ENCODE results near the gene PPP1R9A. TPM values are rescaled to one million over a fixed set of nuclear protein-coding genes. Genes with fewer than 3 reads are reported as not detected.

The PPP1R9A gene
- total and polyA plus RNA-seq, 5 experiments from 2014 or later = 0.14 to 0.75 (median 0.18) TPM; not detected in 2

DNA sequence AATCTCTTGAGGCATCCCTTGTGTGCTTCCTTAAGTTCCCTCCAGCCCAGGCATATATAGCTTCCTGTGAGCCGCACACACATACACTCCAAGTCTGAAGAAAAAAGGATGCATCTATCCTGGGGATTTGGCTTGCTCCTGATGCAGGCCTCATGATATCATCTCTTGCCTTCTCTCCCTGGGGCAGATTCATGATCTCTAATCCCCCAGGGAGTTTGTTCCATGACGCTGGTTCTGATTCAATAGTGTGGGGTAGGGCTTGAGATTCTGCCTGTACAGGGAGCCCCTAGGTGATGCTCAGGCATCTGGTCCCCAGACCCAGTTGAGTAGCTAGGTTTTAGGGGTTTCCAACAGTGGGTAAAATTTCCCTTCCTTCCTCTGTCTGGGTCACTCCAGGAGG, 415.5 kb downstream of the PPP1R9A start:
- DNase-seq (no peak), ATAC-seq (no peak)
- peaks cover 0 to 5% (median 2%) of the 10 kb centered on the region in 3 donors for H3K36me3 Mint-ChIP-seq
- no peak overlapping the region for H3K4me3 Mint-ChIP-seq
- POLR2A ChIA-PET = no interaction called here
- peaks cover 4 to 17% (median 11%) of the 10 kb centered on the region in 5 donors for H3K27me3 Mint-ChIP-seq
- H3K27ac Mint-ChIP-seq = no peak overlapping the region
- peaks cover 0 to 5% (median 3%) of the 10 kb centered on the region in 4 donors for H3K4me1 Mint-ChIP-seq
- peaks cover 0 to 6% (median 0%) of the 10 kb centered on the region in 9 donors for H3K9me3 Mint-ChIP-seq

DNA sequence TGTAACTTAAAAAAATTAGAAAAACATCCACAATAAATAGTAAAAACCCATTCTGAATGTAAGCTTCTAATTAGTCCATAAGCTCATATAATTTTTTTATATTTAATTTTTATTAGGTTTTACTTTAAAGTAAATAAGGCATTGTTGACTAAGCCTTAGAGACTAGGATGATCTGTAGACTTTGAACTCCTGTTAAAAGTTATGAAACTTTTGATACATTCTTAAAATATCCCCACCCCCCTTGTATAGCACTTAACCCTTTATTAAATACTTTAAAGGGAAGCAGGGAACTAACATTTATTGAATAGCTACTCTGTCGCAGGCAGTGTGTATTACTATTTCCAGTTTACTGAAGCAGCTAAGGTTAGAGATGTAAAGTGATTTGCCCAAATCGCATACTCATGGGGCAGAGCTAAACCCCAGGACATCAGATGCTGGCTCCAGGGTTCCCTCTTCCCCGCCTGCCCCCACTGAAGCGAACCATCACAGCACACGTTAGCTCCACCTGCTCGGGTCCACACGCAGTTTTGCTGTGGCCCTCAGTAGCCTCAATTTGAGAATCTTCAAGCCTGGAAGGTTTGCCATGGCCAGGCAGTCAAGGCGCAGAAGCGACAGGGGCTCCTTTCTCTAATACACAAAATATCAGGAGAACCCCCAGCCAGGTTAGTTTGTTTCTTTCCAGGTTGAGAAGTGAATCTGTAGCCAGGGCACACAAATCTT, 416.2 kb downstream of the PPP1R9A start:
- DNase-seq (no peak), ATAC-seq (no peak)
- Mint-ChIP-seq H3K4me1 (peaks cover 0 to 5% (median 3%) of the 10 kb centered on the region in 4 donors), H3K27me3 (peaks cover 4 to 18% (median 11%) of the 10 kb centered on the region in 5 donors), H3K27ac (no peak overlapping the region), H3K4me3 (no peak overlapping the region), H3K9me3 (peaks cover 0 to 6% (median 0%) of the 10 kb centered on the region in 9 donors), H3K36me3 (peaks cover 0 to 7% (median 2%) of the 10 kb centered on the region in 3 donors)
- POLR2A ChIA-PET = no interaction called here

DNA sequence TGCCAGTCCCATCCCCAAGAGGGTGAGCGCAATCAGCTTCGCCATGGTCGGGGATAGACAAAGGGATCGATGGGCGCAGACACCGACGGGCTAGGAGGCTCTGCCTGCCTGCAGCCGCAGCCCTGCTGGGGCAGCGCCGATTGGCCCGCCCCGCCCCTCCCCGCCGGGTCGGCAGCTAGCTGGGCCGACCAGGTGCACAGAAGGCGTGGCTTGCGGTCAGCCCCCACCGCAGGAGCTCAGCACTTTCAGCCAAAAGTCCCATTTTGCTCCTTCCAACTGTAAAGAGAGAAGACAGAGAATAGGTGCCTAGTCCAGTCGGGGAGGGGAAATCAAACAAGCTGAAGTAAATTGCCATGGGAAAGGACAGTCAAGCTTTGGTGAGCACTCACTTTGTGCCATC, 417.0 kb downstream of the PPP1R9A start, which contains the start of gene PON1:
Gene PON1, minus strand, starts transcription at position 102 of the 400 bp plus-strand sequence. Its CDS starts 57 bp downstream, at position 45.
- Mint-ChIP-seq H3K9me3 (peaks cover 0 to 6% (median 0%) of the 10 kb centered on the region in 9 donors), H3K36me3 (peaks cover 0 to 7% (median 2%) of the 10 kb centered on the region in 3 donors), H3K4me1 (peaks cover 0 to 5% (median 3%) of the 10 kb centered on the region in 4 donors), H3K4me3 (peak within 1 kb of the TSS in 4 of 10 donors; percentile 11 to 50 (median 32)), H3K27me3 (peaks cover 4 to 18% (median 11%) of the 10 kb centered on the region in 5 donors), H3K27ac (no peak within 1 kb of the TSS)
- DNase-seq = peak in 3 of 10 donors; percentile 13 to 38 (median 17)
- POLR2A ChIA-PET = no interaction called here
- ATAC-seq = peak; percentile 59 to 72

DNA sequence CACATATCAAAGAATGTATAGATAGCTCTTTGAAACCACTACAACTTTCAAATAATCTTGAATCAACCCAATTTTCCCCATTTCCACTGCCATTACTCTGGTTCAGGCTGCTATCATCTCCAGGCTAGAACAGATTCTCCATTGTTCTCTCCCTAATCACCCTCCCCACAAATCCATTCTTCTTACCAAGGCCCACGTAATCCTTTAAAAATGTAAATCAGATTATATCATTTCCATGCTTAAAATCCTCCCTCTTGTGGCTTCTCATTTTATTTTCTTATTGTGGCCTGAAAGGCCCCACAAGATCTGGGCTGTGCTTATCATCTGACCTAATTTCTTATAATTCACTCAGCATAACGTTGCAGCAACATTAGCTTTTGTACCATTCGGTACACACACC, 420.0 kb downstream of the PPP1R9A start:
- Mint-ChIP-seq H3K27me3 (peaks cover 4 to 18% (median 11%) of the 10 kb centered on the region in 5 donors), H3K27ac (no peak overlapping the region), H3K4me3 (no peak overlapping the region), H3K9me3 (peaks cover 0 to 6% (median 0%) of the 10 kb centered on the region in 9 donors), H3K36me3 (peaks cover 0 to 7% (median 2%) of the 10 kb centered on the region in 3 donors), H3K4me1 (peaks cover 6 to 19% (median 14%) of the 10 kb centered on the region in 4 donors)
- DNase-seq (no peak), ATAC-seq (no peak)
- POLR2A ChIA-PET = no interaction called here

DNA sequence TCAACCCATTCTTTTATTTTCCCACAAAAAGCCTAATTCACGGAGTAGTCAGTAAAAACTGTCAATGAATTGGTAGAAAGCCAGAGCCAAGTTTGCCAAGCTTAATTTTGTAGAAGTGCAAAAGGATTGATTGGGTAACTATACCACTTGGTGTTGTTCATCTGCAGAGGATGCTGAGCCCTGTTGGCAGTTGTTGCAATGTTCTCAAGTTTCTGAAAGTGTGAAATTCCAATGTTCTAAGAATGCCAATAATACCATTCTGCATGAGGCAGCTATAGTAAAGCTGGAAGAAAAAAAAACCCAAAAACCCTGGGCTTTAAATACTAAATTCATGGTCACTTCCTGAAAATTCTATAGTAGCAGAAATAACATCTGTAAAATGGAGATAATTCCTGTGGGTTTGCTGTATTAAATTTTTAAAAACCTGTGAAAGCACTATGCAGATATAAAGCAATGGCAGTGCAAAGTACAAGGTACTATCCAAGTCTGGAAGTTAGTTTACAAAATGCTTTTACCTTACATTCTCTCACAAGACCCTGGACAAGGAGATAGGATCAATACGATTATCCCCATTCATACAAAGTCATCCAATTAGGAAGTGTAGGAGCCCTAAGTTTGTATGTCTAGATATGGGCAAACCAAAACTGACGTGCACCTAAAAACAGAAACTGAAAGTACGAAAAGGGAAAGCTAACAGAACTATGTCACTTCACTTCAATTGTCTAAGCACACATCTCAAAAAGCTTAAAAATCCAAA, 423.0 kb downstream of the PPP1R9A start:
- peak overlapping the region; percentile 41 to 85 (median 70) for H3K27ac Mint-ChIP-seq
- peak in 3 of 10 donors; percentile 26 to 33 (median 31) for DNase-seq
- peaks cover 1 to 17% (median 5%) of the 10 kb centered on the region in 5 donors for H3K27me3 Mint-ChIP-seq
- H3K4me1 Mint-ChIP-seq = peaks cover 6 to 14% (median 13%) of the 10 kb centered on the region in 4 donors
- POLR2A ChIA-PET = no interaction called here
- peaks cover 0 to 7% (median 2%) of the 10 kb centered on the region in 3 donors for H3K36me3 Mint-ChIP-seq
- H3K9me3 Mint-ChIP-seq = peaks cover 0 to 6% (median 0%) of the 10 kb centered on the region in 9 donors
- H3K4me3 Mint-ChIP-seq = peak overlapping the region; percentile 70 to 84 (median 74)
- peak; percentile 55 to 59 for ATAC-seq

DNA sequence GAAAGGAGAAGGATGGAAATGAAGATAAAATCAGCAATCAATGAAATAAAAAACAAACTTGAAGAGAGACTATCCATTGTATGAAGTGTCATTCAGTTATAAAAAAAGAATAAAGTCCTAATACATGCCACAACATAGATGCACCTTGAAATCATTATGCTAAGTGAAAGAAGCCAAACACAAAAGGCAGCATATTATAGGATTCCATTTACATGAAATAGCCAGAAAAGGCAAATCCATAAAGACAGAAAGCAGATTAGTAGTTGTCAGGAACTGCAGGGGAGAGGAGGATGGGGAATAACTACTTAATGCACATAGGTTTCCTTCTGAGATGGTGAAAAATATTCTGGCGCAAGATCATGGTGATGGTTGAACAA, 423.6 kb downstream of the PPP1R9A start:
- Mint-ChIP-seq H3K4me3 (peak overlapping the region; percentile 70 to 84 (median 74)), H3K4me1 (peaks cover 6 to 14% (median 13%) of the 10 kb centered on the region in 4 donors), H3K27ac (peak overlapping the region; percentile 41 to 85 (median 70)), H3K36me3 (peaks cover 0 to 7% (median 2%) of the 10 kb centered on the region in 3 donors), H3K27me3 (peaks cover 0 to 11% (median 0%) of the 10 kb centered on the region in 5 donors), H3K9me3 (peaks cover 0 to 6% (median 0%) of the 10 kb centered on the region in 9 donors)
- POLR2A ChIA-PET = no interaction called here
- DNase-seq (no peak), ATAC-seq (peak in 1 of 2 donors; percentile 20)

DNA sequence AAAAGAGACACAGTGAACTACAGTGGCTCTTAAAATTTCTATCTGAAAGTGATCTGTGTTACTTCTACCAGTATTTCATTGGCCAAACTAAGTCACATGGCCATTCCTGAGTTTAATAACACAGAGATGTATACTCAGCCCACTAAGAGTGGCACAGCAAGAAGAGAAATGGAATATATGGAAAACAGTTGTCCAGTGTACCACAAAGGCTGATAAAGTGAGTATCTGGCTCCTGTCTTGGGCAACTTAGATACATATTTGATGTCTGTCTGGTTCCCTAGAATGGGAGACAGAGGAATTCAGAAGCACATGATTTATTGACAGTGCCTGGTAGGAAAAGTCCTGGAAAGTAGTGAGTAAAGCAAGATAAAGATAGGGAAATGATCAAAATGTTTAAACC, 427.1 kb downstream of the PPP1R9A start:
- H3K4me1 Mint-ChIP-seq = peaks cover 6 to 14% (median 13%) of the 10 kb centered on the region in 4 donors
- POLR2A ChIA-PET = no interaction called here
- H3K27ac Mint-ChIP-seq = no peak overlapping the region
- no peak for DNase-seq
- no peak for ATAC-seq
- no peaks in the 10 kb centered on the region for H3K36me3 Mint-ChIP-seq
- H3K27me3 Mint-ChIP-seq = peaks cover 0 to 3% (median 0%) of the 10 kb centered on the region in 5 donors
- no peak overlapping the region for H3K4me3 Mint-ChIP-seq
- H3K9me3 Mint-ChIP-seq = no peaks in the 10 kb centered on the region

DNA sequence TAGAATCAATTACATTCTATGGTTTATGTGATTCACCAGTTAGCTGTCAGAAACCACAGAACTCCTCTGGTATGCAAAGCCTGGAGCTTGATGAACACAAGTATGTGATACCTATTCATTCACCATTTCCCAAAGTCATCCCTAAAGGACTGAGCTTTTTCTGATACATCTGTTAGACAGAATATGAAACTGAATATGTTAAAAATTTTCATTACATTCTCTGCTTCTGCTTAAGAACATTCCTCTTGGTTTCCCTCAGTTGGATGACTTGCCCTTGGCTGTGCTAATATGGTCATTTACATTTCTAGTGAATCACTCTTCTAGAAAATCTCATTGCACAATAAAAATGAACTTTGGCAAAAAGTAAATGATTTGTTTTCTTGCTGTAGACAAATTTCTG, 427.7 kb downstream of the PPP1R9A start:
- ATAC-seq (no peak), DNase-seq (no peak)
- Mint-ChIP-seq H3K36me3 (no peaks in the 10 kb centered on the region), H3K9me3 (no peaks in the 10 kb centered on the region), H3K27me3 (peaks cover 0 to 3% (median 0%) of the 10 kb centered on the region in 5 donors), H3K4me3 (no peak overlapping the region), H3K4me1 (peaks cover 5 to 12% (median 10%) of the 10 kb centered on the region in 4 donors), H3K27ac (no peak overlapping the region)
- POLR2A ChIA-PET = no interaction called here

DNA sequence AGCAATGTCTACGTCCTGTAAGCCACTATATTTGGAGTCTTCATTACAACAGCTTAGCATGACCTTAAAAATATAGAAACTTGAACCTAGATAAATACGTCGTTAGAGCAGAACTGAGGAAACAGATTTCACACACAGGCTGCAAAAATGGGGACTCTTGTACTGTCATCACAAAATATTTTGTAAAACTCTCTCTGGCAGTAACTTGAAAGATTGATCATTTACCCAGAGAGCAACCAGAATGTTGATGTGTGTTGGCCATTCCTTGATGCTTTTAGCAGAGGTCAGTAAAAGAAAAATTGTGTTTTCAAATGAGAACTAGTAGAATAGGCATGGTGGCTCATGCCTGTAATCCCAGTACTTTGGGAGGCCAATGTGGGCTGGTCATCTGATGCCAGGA, 431.4 kb downstream of the PPP1R9A start:
- POLR2A ChIA-PET = no interaction called here
- DNase-seq = no peak
- ATAC-seq = no peak
- Mint-ChIP-seq H3K9me3 (no peaks in the 10 kb centered on the region), H3K36me3 (no peaks in the 10 kb centered on the region), H3K4me3 (no peak overlapping the region), H3K27ac (no peak overlapping the region), H3K27me3 (peaks cover 0 to 6% (median 1%) of the 10 kb centered on the region in 5 donors), H3K4me1 (peaks cover 0 to 3% (median 0%) of the 10 kb centered on the region in 4 donors)

DNA sequence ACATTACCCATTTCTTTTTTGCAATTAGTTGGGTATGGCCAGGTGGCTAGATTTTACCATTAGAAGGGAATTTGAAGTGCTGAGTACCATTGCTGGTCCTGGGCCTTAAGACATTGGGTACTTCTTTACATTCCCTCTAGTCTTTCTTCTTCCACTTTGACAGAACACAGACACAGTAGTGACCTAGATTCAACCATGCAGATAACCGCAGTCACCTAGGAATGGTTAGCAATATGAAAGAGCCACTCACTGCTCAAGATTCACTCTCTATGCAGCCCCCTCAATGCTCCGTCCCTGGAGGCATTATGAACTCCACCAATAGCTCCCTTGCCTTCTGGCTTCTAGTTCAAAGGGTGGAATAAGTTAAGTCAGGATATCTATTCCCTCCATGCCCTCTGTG, 433.1 kb downstream of the PPP1R9A start:
- POLR2A ChIA-PET = no interaction called here

DNA sequence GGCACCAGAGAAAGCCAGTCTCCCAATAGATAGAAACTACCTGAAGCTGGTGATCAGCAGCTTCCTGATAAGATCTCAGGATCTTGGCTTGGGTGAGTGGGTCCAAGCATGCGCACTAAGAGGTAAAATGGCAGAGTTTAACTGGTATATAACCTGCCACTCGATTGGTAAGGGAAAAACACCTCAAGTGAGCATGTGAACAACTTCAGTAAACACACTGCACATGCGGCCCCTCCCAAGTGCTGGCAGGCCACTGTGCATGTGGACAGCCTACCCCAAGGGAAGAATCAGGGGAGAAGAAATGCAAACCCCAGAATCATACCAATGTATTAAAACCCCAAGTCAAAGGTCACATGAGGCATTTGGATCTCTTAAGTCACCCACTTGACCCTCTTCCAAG, 434.6 kb downstream of the PPP1R9A start:
- no peaks in the 10 kb centered on the region for H3K9me3 Mint-ChIP-seq
- DNase-seq (no peak), ATAC-seq (no peak)
- H3K4me3 Mint-ChIP-seq = no peak overlapping the region
- POLR2A ChIA-PET = no interaction called here
- peaks cover 0 to 6% (median 1%) of the 10 kb centered on the region in 5 donors for H3K27me3 Mint-ChIP-seq
- no peaks in the 10 kb centered on the region for H3K36me3 Mint-ChIP-seq
- H3K4me1 Mint-ChIP-seq = no peaks in the 10 kb centered on the region
- H3K27ac Mint-ChIP-seq = no peak overlapping the region

More for the DNA sequence above, 433.1 kb downstream of the PPP1R9A start:
- H3K27ac Mint-ChIP-seq = no peak overlapping the region
- DNase-seq (no peak), ATAC-seq (no peak)
- H3K36me3 Mint-ChIP-seq = no peaks in the 10 kb centered on the region
- H3K9me3 Mint-ChIP-seq = no peaks in the 10 kb centered on the region
- peaks cover 0 to 6% (median 1%) of the 10 kb centered on the region in 5 donors for H3K27me3 Mint-ChIP-seq
- H3K4me3 Mint-ChIP-seq = no peak overlapping the region
- H3K4me1 Mint-ChIP-seq = no peaks in the 10 kb centered on the region

DNA sequence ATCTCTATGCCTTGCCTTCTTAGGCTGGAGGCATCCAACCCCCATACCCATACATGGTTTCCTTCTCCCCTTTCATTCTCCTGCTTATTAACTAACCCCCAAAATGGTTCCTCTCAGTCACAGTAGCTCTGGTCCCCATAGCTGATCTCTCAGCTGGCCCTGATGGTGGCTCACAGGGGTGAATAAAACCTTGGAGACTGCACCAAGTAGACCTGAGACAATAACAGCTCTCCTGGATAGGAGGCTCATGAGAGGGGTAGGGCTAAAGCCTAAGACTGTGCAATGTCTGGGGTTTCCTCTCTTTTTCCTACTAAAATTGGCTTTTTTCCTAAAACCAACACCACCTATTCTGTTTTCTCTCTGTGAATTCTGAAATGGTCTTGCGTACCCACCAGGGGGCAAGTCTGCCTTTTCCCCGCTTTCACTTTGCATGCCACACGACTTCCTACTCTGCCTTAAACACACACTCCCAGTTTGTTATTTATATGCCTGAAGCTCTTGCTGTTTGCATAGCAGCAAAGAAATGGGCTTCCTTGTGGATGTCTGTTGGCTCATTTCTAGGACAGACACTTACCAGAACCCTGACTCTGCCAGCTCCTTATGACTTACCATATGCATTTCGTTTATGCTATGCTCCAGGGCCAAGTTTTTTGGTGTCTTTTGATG, 435.4 kb downstream of the PPP1R9A start:
- peaks cover 0 to 3% (median 1%) of the 10 kb centered on the region in 5 donors for H3K27me3 Mint-ChIP-seq
- no peak overlapping the region for H3K4me3 Mint-ChIP-seq
- no peaks in the 10 kb centered on the region for H3K36me3 Mint-ChIP-seq
- ATAC-seq = no peak
- H3K27ac Mint-ChIP-seq = no peak overlapping the region
- no peak for DNase-seq
- no peaks in the 10 kb centered on the region for H3K9me3 Mint-ChIP-seq
- H3K4me1 Mint-ChIP-seq = no peaks in the 10 kb centered on the region
- POLR2A ChIA-PET = no interaction called here
